ENCODE results near the gene SLCO4A1. TPM values are rescaled to one million over a fixed set of nuclear protein-coding genes. Genes with fewer than 3 reads are reported as not detected.

Gene SLCO4A1, protein sequence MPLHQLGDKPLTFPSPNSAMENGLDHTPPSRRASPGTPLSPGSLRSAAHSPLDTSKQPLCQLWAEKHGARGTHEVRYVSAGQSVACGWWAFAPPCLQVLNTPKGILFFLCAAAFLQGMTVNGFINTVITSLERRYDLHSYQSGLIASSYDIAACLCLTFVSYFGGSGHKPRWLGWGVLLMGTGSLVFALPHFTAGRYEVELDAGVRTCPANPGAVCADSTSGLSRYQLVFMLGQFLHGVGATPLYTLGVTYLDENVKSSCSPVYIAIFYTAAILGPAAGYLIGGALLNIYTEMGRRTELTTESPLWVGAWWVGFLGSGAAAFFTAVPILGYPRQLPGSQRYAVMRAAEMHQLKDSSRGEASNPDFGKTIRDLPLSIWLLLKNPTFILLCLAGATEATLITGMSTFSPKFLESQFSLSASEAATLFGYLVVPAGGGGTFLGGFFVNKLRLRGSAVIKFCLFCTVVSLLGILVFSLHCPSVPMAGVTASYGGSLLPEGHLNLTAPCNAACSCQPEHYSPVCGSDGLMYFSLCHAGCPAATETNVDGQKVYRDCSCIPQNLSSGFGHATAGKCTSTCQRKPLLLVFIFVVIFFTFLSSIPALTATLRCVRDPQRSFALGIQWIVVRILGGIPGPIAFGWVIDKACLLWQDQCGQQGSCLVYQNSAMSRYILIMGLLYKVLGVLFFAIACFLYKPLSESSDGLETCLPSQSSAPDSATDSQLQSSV
- total RNA-seq (ENCODE audit: unreplicated experiment), result 26.5 TPM
- long read RNA-seq, partial matches to known transcripts, result 4 of 7 reads
- long read RNA-seq, other reads (novel, unspliced or antisense), result 2 of 7 reads

DNA sequence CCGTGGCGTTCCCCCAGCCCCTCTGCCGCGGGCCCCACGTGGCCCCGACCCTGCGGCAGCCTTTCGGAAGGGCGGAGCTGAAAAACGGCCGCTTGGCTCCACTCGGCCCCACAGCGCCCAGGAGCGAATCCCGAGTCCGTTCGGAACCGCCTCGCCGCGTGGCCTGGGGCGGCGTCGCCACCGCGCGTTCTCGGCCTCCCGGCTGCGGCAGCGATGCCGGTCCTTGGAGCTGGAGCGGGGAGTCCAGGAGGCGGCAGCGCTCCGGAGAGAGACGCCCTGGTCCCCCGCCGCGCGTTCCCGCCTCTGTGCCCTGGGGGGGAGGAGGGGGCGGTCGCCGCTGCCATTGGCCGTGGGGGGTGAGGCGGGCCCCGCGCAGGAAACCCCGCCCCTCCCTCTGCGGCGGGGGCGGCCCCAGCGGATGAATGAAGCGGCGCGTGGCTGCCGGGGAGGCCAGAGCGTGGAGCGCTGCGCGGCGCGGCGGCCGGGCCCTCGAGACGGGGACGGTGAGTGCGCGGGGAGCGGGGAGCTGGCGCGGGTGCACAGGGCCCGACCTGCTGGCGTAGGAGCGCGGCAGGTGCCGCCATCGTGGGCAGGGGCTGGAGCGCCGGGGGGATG is at the start of gene SLCO4A1:
SLCO4A1 (plus strand) TSS at position 453 of the 615 bp plus-strand sequence. CDS start 13,952 bp downstream, outside the sequence.
- Mint-ChIP-seq H3K9me3 (ENCODE audit: unreplicated experiment) (peaks cover 23% of the 10 kb centered on the region), H3K27me3 (ENCODE audit: unreplicated experiment) (peaks cover 26% of the 10 kb centered on the region), H3K27ac (ENCODE audit: unreplicated experiment) (peak within 1 kb of the TSS; percentile 55), H3K4me1 (ENCODE audit: low read depth, unreplicated experiment) (peaks cover 31% of the 10 kb centered on the region), H3K36me3 (ENCODE audit: unreplicated experiment) (no peaks in the 10 kb centered on the region), H3K4me3 (ENCODE audit: unreplicated experiment) (peak within 1 kb of the TSS; percentile 76)
- peak; percentile 80 for DNase-seq
- TF ChIP-seq, protein P1, sequence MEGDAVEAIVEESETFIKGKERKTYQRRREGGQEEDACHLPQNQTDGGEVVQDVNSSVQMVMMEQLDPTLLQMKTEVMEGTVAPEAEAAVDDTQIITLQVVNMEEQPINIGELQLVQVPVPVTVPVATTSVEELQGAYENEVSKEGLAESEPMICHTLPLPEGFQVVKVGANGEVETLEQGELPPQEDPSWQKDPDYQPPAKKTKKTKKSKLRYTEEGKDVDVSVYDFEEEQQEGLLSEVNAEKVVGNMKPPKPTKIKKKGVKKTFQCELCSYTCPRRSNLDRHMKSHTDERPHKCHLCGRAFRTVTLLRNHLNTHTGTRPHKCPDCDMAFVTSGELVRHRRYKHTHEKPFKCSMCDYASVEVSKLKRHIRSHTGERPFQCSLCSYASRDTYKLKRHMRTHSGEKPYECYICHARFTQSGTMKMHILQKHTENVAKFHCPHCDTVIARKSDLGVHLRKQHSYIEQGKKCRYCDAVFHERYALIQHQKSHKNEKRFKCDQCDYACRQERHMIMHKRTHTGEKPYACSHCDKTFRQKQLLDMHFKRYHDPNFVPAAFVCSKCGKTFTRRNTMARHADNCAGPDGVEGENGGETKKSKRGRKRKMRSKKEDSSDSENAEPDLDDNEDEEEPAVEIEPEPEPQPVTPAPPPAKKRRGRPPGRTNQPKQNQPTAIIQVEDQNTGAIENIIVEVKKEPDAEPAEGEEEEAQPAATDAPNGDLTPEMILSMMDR (IDR thresholded peaks at IDR 0.05; ENCODE audit: partially characterized antibody, unreplicated experiment), result no peak

DNA sequence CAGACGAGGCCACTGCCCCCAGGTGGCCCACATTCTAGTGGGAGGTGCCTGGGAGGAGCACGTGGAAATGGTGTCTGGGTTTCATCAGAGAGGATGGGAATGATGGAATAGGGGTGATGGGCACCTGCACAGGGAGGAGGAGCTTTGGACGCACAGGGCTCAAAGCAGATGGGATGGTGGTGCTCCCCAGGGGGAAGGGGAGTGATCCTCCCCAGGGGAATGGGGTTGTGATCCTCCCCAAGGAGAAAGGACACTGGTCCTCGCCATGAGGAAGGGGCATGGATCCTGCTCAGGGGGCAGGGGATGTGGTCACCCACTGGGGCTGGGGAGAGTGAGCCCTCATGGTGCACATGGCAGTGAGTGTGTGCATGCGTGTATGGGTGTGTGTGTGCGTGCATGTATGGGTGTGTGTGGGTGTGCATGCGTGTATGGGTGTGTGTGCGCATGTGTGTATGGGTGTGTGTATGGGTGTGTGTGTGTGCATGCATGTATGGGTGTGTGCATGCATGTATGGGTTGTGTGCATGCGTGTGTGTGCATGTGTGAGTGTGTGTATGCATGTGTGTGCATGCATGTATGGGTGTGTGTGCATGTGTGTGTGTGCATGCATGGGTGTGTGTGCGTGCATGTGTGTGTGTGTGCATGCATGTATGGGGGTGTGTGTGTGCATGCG is 49.7 kb upstream of the SLCO4A1 start:
- no peaks in the 10 kb centered on the region for H3K36me3 Mint-ChIP-seq (ENCODE audit: unreplicated experiment)
- H3K27me3 Mint-ChIP-seq (ENCODE audit: unreplicated experiment), result peaks cover 9% of the 10 kb centered on the region

DNA sequence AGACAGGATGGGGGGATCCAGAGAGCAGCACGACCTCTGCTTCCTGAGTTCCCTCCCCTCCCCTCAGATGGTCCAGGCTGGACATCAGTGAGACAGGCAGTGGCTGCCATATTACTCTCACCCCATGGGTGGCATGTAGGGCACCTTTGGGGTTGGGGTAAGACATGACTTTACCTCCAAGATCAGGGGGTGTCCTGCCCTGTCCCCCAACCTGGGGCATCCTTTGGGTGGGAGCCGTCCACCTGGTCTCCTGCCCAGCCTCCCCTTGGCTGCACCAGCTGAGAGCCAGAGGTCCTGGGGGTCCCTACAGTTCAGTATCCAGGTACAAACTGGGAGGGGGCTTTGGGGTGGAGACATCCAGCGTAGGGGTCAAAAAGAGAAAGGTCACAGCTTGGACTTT is 48.7 kb upstream of the SLCO4A1 start:
- Mint-ChIP-seq H3K27me3 (ENCODE audit: unreplicated experiment) (peaks cover 12% of the 10 kb centered on the region), H3K4me3 (ENCODE audit: unreplicated experiment) (no peak overlapping the region), H3K4me1 (ENCODE audit: low read depth, unreplicated experiment) (peaks cover 8% of the 10 kb centered on the region), H3K27ac (ENCODE audit: unreplicated experiment) (no peak overlapping the region), H3K9me3 (ENCODE audit: unreplicated experiment) (peaks cover 11% of the 10 kb centered on the region), H3K36me3 (ENCODE audit: unreplicated experiment) (no peaks in the 10 kb centered on the region)
- TF ChIP-seq, protein P1 (IDR thresholded peaks at IDR 0.05; ENCODE audit: partially characterized antibody, unreplicated experiment), result no peak
- DNase-seq, result no peak

More for the DNA sequence above, 49.7 kb upstream of the SLCO4A1 start:
- H3K27ac Mint-ChIP-seq (ENCODE audit: unreplicated experiment), result no peak overlapping the region
- H3K4me1 Mint-ChIP-seq (ENCODE audit: low read depth, unreplicated experiment), result peaks cover 6% of the 10 kb centered on the region
- TF ChIP-seq, protein P1 (IDR thresholded peaks at IDR 0.05; ENCODE audit: partially characterized antibody, unreplicated experiment), result no peak
- H3K9me3 Mint-ChIP-seq (ENCODE audit: unreplicated experiment), result peaks cover 11% of the 10 kb centered on the region
- H3K4me3 Mint-ChIP-seq (ENCODE audit: unreplicated experiment), result no peak overlapping the region
- no peak for DNase-seq

DNA sequence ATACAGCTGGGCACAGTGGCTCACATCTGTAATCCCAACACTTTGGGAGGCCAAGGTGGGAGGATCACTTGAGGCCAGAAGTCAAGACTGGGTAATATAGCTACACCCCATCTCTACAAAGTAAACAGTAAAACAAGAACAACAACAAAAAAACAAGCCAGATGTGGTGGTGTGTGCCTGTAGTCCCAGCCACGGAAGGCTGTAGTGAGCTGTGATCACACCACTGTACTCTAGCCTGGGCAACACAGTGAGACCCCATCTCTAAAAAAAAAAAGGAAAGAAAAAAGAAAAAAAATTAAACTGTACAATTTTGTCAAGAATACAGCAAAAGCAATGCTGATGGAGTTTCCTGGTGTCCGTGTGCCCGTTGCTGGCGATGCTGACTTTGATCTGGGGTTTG is 47.2 kb upstream of the SLCO4A1 start:
- Mint-ChIP-seq H3K4me3 (ENCODE audit: unreplicated experiment) (no peak overlapping the region), H3K27me3 (ENCODE audit: unreplicated experiment) (peaks cover 12% of the 10 kb centered on the region), H3K4me1 (ENCODE audit: low read depth, unreplicated experiment) (peaks cover 6% of the 10 kb centered on the region), H3K9me3 (ENCODE audit: unreplicated experiment) (peaks cover 11% of the 10 kb centered on the region), H3K36me3 (ENCODE audit: unreplicated experiment) (no peaks in the 10 kb centered on the region), H3K27ac (ENCODE audit: unreplicated experiment) (no peak overlapping the region)
- TF ChIP-seq, protein P1 (IDR thresholded peaks at IDR 0.05; ENCODE audit: partially characterized antibody, unreplicated experiment), result no peak
- DNase-seq, result no peak

Measured in glutamatergic neuron (in vitro differentiated cells).